Dermis blood vessel endothelial cell (primary cell): Measurements from ENCODE around the gene OR5K1. TPM values are rescaled to one million over a fixed set of nuclear protein-coding genes. Genes with fewer than 3 reads are reported as not detected.

ENCODE experiments used
- DNase-seq: peaks from one replicate; pipeline ENCODE4 v3.0.0; 2010
- total RNA-seq: library from RNA; depleted of rRNA; stranded (reverse); fragments of >200 nt; gene quantifications from 2 replicates; pipeline ENCODE4 v1.2.3, GENCODE V29; 2014

Gene OR5K1
- not detected in 2 replicates for total RNA-seq

DNA sequence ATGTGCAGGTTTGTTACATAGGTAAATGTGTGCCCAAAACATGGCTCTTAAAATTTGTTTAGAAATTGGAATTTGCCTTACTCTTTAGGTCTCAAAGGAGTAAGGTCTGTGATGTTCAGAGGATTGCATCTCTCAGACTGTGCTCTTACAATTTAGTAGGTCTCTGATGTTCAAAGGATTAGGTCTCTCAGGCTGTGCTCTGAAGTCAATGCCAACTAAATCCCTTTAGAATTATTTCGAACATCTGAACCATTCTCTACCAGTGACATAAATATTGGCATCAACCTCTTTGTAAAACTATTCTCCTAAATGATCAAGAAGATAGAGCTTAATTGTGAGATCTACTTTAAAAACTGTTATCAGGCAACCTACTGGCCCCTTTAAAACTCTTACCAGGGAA lies at the start of gene OR5K1:
OR5K1 (plus strand) TSS at position 301 of the 400 bp plus-strand sequence. CDS start 6,376 bp downstream, outside the sequence.
- DNase-seq, result no peak

- DNase-seq, result no peak
Measured at GRCh38 chr3:98432575-98432974, 30.4 kb upstream of the OR5K1 start.

- no peak for DNase-seq
Measured at GRCh38 chr3:98433764-98434163, 29.2 kb upstream of the OR5K1 start.

GRCh38 chr3:98434412-98434811 lies 28.6 kb upstream of the OR5K1 start:
- no peak for DNase-seq

- DNase-seq, result no peak
Measured at GRCh38 chr3:98440283-98440682, 22.7 kb upstream of the OR5K1 start.

DNA sequence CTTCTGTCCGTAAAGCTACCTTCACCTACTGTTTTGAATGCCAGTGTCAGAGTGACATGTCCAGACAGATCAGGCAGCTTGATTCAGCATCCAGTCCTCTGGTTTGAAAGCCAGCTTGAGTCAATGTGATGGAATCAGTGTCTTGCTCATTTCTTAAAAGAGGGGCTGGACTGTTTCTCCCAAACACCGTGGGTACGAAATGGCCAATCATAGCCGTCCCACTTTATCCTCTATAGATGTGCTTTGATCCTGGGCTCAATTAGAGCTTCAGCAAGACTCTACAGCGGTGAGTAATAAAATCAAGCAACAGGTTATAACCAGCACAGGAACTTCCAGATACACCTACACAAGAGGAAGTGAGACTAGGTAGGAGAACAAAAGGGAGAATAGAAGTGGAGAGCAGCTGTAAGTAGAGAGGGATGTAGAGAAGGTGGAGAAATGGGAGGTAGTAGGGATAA lies 17.0 kb upstream of the OR5K1 start:
- no peak for DNase-seq

DNA sequence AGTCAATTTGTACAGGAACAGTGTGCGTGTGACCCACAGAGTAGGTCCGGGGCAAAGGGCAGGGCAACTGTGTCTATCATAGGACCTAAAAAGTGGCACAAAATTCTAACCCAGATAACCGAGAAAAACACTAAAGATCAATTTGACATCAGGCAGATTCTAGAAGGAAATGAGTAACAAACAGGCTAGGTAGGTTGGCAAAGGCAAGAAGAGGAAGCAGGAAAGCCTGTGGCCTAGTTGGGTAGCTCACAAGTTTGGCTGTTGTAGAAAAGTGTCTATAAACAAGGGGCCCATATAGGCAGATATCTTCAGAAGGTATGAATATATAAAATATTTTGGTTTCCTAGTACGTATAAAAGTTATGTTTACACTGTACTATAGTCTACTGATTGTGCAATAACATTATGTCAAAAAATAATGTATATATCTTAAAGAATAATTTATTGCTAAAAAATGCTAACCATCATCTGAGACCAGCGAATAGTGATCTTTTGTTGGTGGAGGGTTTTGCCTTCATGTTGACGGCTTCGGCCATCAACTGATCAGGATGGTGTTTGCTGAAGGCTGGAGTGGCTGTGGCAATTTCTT lies 13.3 kb upstream of the OR5K1 start:
- DNase-seq, result no peak

DNA sequence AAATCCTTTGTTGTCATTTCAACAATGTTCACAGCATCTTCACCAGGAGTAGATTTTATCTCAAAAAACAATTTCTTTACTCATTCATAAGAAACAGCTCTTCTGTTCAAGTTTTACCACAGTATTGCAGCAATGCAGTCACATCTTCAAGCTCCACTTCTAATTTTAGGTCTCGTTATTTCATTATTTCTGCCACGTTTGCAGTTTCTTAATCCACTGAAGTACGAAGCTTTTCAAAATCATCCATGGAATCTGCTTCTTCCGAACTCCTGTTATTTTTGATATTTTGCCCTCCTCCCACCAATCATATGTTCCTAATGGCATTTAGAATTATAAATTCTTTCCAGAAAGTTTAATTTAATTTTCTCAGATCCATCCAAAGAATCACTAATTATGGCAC lies 12.6 kb upstream of the OR5K1 start:
- DNase-seq, result no peak

GRCh38 chr3:98453827-98454226 lies 9.2 kb upstream of the OR5K1 start:
- DNase-seq, result no peak

DNA sequence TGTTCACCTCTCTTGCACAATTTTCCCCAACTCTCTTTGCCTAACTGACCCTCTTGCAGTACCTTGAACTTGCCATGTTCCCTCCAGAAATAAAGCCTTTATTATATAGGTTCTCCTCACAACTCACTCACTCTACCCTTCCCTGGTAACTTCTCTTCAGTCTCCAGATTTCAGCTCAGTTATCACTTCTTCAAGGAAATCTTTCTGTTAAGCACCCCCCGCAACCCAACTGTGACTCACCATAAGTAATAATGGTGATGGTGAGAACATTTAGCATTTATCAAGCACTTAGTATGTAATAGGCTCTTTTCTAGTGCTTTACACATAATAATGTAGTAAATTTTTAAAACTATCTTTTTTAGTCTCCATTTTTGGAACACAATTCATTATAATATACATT lies 8.1 kb upstream of the OR5K1 start:
- DNase-seq, result no peak

DNA sequence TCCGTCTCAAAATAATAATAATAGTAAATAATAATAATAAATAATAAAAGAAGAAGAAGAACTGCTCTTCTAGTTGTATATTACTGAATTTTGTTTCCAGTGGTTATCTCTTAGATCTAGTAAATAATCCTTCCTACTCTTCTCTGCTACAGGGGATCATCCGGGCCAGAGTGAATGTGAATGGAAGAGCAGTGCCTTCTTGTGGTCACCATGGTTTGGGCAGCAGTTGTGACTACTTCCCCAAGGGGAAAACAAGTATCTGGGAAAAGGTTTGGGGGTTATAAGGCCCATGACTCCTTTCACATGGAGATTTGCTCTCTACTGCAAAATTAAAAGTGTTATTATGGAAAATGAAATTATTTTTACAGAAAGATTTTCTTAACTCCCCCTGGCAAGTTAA lies 5.5 kb upstream of the OR5K1 start:
- no peak for DNase-seq

GRCh38 chr3:98460220-98460619 lies 2.8 kb upstream of the OR5K1 start:
- DNase-seq, result no peak

DNA sequence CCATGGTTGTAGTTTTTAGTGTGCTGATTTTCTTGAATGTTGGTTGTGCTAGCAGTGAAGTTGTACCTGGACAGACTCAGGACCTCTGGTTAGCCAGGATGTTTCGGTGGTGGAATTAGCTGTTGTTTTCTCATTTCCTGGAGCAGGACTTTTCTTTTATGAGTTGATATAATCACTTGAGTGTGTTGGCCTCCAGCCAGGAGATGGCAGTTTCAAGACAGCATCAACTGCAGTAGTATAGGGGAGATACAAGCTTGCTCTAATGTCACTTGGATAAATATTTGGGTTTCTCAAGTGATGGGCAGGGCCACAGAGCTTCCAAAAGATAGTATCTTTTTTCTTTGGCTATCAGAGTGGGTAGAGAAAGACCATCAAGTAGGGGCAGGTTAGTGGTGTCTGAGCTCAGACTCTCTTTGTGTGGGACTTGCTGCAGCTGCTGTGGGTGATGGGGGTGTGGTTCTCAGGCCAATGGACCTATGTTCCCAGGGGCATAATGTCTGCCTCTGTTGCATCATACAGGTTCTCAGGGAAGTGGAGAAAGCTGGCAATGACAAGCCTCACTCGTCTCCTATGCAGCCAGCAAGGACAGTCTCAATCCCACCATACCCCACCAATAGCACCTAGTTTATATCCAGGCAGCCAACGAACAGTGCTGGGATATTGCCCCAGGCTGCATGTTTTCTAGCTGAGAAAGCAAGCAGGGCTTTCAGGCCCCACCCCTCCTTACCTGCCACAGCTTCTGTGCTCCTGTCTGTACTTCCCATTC lies 19.9 kb downstream of the OR5K1 start:
- DNase-seq, result no peak

DNA sequence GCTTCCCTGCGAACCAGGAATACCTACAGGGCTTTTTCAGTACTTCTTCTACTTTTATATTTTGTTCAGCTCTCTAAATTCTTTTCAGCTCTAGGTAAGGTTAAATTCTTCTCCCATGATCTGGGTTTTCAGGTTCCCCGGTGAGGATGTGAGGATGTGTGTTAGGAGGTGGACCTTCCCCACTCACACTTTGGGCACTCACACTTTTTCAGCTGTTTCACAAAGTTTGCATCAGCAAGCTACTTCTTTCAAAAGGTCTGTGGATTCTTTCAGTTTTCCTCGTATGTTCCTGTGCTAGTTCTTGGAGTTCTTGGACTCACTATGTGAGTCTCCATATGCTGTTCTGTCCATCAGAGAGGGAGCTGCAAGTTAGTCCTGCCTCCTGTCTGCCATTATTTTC lies 20.6 kb downstream of the OR5K1 start:
- no peak for DNase-seq

DNA sequence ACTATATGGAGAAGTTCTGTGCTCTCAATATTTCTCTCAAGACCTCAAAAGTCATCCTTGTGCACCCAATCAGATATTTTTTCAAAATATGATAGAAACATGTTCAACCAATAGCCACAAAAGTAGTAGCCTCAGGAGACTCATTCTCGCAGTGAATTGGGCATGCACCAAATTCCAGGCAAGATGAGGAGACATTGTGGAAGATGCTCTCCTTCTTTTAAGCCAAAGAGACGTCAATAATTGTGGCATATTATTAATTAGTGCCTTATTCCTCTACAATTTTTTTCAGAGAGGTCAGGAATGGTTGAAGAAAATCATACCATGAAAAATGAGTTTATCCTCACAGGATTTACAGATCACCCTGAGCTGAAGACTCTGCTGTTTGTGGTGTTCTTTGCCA lies 34.4 kb downstream of the OR5K1 start, which contains the start of gene OR5K2:
OR5K2 (plus strand) TSS at position 301 of the 400 bp plus-strand sequence; CDS start at position 301, 0 bp downstream.
- no peak for DNase-seq

- no peak for DNase-seq
Measured at GRCh38 chr3:98500019-98500418, 37.0 kb downstream of the OR5K1 start.

GRCh38 chr3:98501270-98501669 lies 38.3 kb downstream of the OR5K1 start:
- no peak for DNase-seq

DNA sequence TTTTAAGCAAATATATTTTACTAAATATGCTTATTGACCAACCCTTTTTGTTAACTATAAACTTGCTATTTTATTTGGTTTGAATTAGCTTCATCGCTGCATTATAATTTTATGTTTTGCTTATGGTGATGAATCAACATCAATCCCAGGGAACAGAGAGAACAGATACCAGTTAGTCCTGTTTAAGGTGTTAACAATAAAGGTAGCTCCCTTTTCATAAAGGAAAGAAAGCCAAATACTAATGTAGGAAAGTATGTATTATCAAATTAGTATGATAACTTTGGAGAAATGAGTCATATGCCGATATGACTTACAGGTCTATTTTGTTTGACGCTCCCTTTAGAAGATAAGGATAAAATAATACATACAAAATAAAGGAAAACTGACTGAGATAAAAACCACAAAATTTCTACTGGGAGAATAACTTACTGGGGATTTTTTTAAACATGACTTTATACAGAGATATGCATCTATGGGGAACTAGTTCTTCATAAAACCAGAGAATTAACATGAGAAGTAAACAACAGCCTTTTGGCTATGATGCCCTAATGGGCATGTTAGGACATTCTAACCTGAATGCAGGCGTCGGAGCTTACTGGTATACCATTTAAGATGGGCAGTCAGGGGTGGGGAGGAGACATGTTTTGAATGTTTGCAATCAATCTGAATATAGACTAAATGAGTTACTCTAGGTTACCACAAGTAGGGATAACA lies 39.0 kb downstream of the OR5K1 start:
- no peak for DNase-seq

GRCh38 chr3:98504539-98504938 lies 41.5 kb downstream of the OR5K1 start:
- no peak for DNase-seq

DNA sequence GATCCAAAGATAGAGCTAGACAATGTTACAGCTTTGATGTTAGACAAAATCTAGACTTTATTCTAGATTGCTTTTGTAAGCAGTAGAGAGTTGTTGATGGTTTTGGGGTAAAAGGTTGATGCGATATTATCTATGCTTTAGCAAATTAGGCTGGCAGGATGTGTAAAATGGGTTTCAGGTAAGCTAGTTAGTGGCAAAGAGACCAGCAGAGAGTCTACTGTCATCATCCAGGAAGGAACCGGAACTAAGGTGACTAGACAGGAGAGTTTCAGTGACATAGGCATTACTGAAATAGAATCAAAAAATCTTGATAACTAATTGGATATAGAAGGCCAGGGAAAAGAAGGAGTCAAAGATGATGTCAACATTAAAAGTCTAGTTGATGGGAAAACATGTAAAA lies 45.6 kb downstream of the OR5K1 start:
- no peak for DNase-seq

- no peak for DNase-seq
Measured at GRCh38 chr3:98512576-98512975, 49.6 kb downstream of the OR5K1 start.

DNA sequence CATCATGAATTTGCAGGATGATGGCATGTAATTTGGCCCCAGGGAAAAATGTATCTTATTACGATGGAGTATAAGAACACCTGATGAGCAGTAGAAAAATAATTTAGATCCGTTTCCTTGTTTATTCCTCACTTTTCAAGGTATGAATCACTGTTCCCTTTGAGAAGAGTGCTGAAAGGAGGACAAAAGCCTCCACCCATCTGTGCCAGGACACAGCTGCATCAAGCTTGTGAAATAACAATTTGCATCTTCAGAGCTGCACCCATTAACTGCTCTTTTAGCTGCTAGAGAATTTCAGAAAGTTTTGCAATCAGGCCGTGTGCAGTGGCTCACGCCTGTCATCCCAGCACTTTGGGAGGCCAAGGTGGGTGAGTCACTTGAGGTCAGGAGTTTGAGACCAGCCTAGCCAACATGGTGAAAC lies 50.1 kb downstream of the OR5K1 start:
- DNase-seq, result no peak

DNA sequence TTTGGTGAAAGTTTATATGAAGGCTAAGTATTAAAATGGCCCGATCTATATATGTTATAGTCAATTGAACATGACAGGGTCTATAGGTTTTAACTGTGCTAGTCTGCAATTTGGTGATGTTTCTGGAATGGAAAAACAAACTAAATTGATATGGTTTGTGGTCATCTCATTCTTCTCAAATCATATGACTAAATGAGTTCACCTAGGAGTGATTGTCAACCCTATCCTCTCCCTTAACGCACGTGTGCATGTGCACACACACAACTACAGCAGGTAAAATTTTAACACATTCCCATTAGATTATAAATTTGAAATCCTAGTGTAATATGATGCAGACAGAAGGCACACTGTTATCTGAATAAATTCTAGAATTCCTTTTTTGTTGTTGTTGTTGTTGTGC lies 50.7 kb downstream of the OR5K1 start:
- DNase-seq, result no peak

GRCh38 chr3:98514948-98515347 lies 51.9 kb downstream of the OR5K1 start:
- no peak for DNase-seq
